Measurements from ENCODE around the gene MKNK1. TPM values are rescaled to one million over a fixed set of nuclear protein-coding genes. Genes with fewer than 3 reads are reported as not detected.

Gene MKNK1
- total RNA-seq, 4 donors from 2014 or later, result 46.1 to 81.2 (median 67.6) TPM

GRCh38 chr1:46615088-46615487 is 11.0 kb upstream of the MKNK1 start:
- TF ChIP-seq, protein P1, sequence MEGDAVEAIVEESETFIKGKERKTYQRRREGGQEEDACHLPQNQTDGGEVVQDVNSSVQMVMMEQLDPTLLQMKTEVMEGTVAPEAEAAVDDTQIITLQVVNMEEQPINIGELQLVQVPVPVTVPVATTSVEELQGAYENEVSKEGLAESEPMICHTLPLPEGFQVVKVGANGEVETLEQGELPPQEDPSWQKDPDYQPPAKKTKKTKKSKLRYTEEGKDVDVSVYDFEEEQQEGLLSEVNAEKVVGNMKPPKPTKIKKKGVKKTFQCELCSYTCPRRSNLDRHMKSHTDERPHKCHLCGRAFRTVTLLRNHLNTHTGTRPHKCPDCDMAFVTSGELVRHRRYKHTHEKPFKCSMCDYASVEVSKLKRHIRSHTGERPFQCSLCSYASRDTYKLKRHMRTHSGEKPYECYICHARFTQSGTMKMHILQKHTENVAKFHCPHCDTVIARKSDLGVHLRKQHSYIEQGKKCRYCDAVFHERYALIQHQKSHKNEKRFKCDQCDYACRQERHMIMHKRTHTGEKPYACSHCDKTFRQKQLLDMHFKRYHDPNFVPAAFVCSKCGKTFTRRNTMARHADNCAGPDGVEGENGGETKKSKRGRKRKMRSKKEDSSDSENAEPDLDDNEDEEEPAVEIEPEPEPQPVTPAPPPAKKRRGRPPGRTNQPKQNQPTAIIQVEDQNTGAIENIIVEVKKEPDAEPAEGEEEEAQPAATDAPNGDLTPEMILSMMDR (IDR thresholded peaks at IDR 0.05), result no peak
- no peak for ATAC-seq (ENCODE audit: low FRiP score)
- no peak for DNase-seq (ENCODE audit: low spot score)

GRCh38 chr1:46614604-46614984 is 10.5 kb upstream of the MKNK1 start:
- DNase-seq (ENCODE audit: low spot score) (no peak), ATAC-seq (ENCODE audit: low FRiP score) (no peak)
- TF ChIP-seq, protein P1 (IDR thresholded peaks at IDR 0.05), result no peak

DNA sequence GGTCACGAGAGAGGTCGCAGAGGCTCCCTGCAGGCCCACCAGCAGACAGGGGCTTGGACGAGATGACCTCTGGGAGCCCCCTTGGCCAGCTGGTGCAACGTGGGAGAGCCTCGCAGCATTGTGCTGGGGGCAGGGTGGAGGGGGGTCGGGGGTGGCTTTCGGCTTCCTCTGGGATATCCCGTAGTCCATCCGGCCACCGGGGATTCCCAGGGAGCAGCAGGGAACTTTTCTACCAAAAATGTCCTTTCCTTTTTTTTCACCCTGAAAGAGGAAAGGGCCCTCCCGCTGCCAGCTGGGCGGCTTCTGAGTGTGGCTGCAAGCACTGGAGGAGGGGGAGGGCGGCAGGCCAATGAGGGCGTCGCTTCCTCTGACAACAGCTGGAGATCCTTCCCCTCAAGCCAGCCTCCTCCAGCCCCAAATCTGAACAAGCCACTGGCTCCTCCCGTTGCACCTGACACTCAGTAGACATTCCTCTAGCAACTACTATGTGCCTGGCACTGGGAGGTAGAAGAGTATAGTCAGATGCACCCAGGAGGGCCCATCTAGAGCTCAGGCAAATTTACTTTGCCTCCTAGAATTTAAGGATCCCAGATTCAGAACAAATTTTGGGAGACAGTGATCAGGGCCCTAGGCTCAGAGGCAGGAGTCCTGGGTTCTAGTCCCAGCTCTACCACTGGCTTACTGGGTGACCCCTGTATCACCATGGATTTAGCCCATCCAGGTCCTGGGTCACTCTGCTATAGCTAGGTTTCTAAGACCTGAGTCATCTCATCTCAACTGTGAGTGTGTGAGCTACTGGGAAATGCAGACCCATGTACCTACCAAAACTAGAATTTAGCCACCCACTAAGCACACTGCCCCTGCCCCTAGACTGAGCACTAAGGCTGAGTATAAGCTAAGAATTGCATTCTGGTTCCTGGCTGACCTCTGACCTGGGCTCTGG is 9.9 kb upstream of the MKNK1 start:
- ATAC-seq (ENCODE audit: low FRiP score) (peak; percentile 54), DNase-seq (ENCODE audit: low spot score) (peak; percentile 68)
- TF ChIP-seq, protein P1 (IDR thresholded peaks at IDR 0.05), result no peak

- no peak for DNase-seq (ENCODE audit: low spot score)
- no peak for ATAC-seq (ENCODE audit: low FRiP score)
Observed at GRCh38 chr1:46612937-46613660, 9.0 kb upstream of the MKNK1 start.

GRCh38 chr1:46611691-46612221 is 7.7 kb upstream of the MKNK1 start:
- ATAC-seq (ENCODE audit: low FRiP score), result no peak
- no peak for DNase-seq (ENCODE audit: low spot score)
- TF ChIP-seq, protein P1 (IDR thresholded peaks at IDR 0.05), result no peak

More at GRCh38 chr1:46612937-46613660, 9.0 kb upstream of the MKNK1 start:
- TF ChIP-seq, protein P1 (IDR thresholded peaks at IDR 0.05), result no peak

DNA sequence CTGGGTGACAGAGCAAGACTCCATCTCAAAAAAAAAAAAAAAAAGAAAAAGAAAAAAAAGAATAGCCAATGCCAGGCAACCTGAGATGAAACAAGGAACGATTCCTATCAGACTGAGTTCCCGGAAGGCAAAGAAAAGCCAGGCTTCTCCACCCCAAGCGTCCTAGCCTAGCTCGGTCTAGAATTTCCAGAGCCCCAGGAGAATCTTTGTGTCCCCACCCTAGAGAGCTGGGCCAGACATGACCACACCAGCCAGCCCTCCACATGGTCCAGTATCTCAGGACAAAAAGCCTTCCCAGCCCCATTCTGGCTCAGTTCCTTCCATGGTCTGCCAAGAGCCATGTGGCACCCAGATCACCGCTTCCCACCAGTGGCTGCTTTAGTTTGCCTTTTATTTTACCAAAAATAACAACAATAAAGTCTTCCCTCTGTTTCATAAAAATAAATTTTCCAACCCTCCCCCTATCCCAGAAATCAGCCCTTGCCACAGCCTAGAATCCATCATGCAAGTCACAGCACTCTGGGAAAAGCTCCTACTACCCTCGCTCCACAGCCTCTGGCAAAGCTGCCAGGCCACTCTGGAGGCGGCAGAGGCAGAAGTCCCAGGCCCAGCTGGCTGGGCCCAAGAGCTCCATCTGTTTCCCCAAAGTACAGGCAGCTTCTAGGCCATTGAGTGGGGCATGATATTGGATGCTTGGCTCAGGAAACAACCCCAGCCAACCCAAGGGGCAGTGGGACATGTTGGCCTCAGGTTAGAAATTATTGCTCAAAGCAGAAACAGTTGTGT is 3.5 kb upstream of the MKNK1 start:
- ATAC-seq (ENCODE audit: low FRiP score) (no peak), DNase-seq (ENCODE audit: low spot score) (no peak)
- TF ChIP-seq, protein P1 (IDR thresholded peaks at IDR 0.05), result no peak
